Tibial nerve (tissue), 4 donors: ENCODE results near the gene NAA38.

Experiments used
- EP300 ChIP-seq, 2 donors: sonication (generic); formaldehyde crosslinking; IDR thresholded peaks; one replicate each; pipeline ENCODE4 v1.6.1; 2017; ENCODE audit warnings: antibody characterized with exemption in 2 of 2, mild to moderate bottlenecking in 1 of 2
- TF ChIP-seq, protein P1 (sequence below), 5 experiments: fragments of 200-600 bp in 3 of 5; fragments of 450-650 bp in 2 of 5; sonication (generic) in 3 of 5; IDR thresholded peaks; one replicate each; pipeline ENCODE4 v1.5.1; 2016 to 2019; ENCODE audit warnings: antibody characterized with exemption in 5 of 5, mild to moderate bottlenecking in 3 of 5, moderate library complexity in 2 of 5

- no peak for TF ChIP-seq EP300 (IDR thresholded peaks at IDR 0.05)
- TF ChIP-seq, protein P1, sequence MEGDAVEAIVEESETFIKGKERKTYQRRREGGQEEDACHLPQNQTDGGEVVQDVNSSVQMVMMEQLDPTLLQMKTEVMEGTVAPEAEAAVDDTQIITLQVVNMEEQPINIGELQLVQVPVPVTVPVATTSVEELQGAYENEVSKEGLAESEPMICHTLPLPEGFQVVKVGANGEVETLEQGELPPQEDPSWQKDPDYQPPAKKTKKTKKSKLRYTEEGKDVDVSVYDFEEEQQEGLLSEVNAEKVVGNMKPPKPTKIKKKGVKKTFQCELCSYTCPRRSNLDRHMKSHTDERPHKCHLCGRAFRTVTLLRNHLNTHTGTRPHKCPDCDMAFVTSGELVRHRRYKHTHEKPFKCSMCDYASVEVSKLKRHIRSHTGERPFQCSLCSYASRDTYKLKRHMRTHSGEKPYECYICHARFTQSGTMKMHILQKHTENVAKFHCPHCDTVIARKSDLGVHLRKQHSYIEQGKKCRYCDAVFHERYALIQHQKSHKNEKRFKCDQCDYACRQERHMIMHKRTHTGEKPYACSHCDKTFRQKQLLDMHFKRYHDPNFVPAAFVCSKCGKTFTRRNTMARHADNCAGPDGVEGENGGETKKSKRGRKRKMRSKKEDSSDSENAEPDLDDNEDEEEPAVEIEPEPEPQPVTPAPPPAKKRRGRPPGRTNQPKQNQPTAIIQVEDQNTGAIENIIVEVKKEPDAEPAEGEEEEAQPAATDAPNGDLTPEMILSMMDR (IDR thresholded peaks at IDR 0.05) = no peak
These were observed 33.8 kb downstream of the NAA38 start for GRCh38 chr17:7823581-7824001.
